ENCODE data around the gene PRR30. TPM values are rescaled to one million over a fixed set of nuclear protein-coding genes. Genes with fewer than 3 reads are reported as not detected.

The PRR30 gene
- total and polyA plus RNA-seq, 2 experiments from 2014 or later: not detected

GRCh38 chr2:27134781-27135477 lies 4.3 kb downstream of the PRR30 start:
- Mint-ChIP-seq H3K9me3 (no peaks in the 10 kb centered on the region), H3K27me3 (ENCODE audit: insufficient read depth, low read depth, poor library complexity) (peaks cover 8% of the 10 kb centered on the region), H3K36me3 (ENCODE audit: low read depth) (peaks cover 26% of the 10 kb centered on the region; the same call in 2 of the 3 replicates), H3K27ac (peak overlapping the region; percentile 92), H3K4me1 (peaks cover 10% of the 10 kb centered on the region; the same call in 2 of the 3 replicates), H3K4me3 (peak overlapping the region; percentile 89)
- Histone ChIP-seq H3F3A (replicated peaks; ENCODE audit: low read depth) (no peaks in the 10 kb centered on the region; the same call in 1 of the 2 replicates), H2AFZ (peak overlapping the region; percentile 97), H3K4me2 (peak overlapping the region; percentile 58; the same call in 1 of the 2 replicates), H3K4me3 (peak overlapping the region; percentile 99; the same call in 1 of the 2 replicates), H3K79me2 (replicated peaks; ENCODE audit: insufficient read depth) (peaks cover 11% of the 10 kb centered on the region), H3K36me3 (ENCODE audit: insufficient read depth) (no peaks in the 10 kb centered on the region), H4K20me1 (replicated peaks; ENCODE audit: insufficient read depth) (peaks cover 10% of the 10 kb centered on the region; the same call in 1 of the 2 replicates), H3K27ac (ENCODE audit: low read depth) (no peak overlapping the region), H3K9me2 (ENCODE audit: insufficient read depth) (no peaks in the 10 kb centered on the region), H3K27me3 (ENCODE audit: insufficient read depth) (no peaks in the 10 kb centered on the region), H3K4me1 (ENCODE audit: insufficient read depth) (peaks cover 6% of the 10 kb centered on the region; the same call in 1 of the 2 replicates)
- DNase-seq (ENCODE audit: low spot score): no peak
- TF ChIP-seq REST (IDR thresholded peaks at IDR 0.05; ENCODE audit: unreplicated experiment) (no peak), CREB1 (CRISPR knock-in tag; IDR thresholded peaks at IDR 0.05; ENCODE audit: low read depth) (no peak), POLR2AphosphoS5 (IDR thresholded peaks at IDR 0.05; ENCODE audit: low read depth) (no peak; the same call in 1 of the 2 replicates), ZNF114 (CRISPR knock-in tag; IDR thresholded peaks at IDR 0.05) (no peak), ZNF462 (CRISPR knock-in tag; IDR thresholded peaks at IDR 0.05) (no peak), ETS1 (IDR thresholded peaks at IDR 0.05) (no peak), NANOG (IDR thresholded peaks at IDR 0.05; ENCODE audit: borderline replicate concordance) (no peak)
- ATAC-seq: no peak
